Myocyte (in vitro differentiated cells): ENCODE results near the gene PCDHGC4. TPM values are rescaled to one million over a fixed set of nuclear protein-coding genes. Genes with fewer than 3 reads are reported as not detected.

ENCODE experiments used
- DNase-seq: peaks from one replicate; pipeline ENCODE4 v3.0.0-alpha.2; 2012; ENCODE audit warnings: low read depth
- total RNA-seq: library from RNA; depleted of rRNA; stranded (reverse); fragments of >200 nt; gene quantifications from 2 replicates; pipeline ENCODE4 v1.2.3, GENCODE V29; 2014

The PCDHGC4 gene
- total RNA-seq, 1 donor from 2014 or later: 3.6 TPM

DNA sequence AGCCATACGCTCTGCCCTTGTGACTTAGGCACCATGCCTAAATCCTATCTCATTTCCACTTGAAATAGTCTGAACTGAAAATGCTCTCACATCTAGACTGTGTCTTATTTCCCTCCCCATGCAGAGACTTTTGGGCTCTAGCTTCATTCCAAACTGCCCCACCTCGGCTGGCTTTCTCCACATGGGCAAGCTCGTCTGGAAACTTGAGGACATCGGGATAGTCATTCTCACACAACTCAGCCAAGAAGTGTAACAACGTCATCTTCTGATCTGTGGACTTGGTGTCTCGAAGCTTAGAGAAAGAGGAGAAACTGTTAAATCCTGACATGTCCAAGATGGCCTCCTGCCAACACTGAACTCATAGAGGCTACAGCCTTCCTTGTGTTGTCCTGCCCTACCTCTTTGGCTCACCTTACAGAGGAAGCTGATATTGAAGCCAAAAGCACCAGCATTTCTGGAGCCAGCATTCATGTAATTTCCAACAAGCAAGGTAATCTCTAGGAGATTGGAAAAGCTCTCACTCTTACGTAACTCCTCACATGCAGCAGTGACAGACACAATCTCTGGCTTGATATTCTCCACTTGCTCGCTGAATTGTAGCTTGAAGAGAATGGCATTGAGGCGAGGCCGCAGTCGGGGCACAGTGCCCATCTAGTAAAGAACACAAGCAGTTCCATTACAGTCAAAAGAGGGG lies 43.6 kb downstream of the PCDHGC4 start:
- DNase-seq: peak; percentile 28

DNA sequence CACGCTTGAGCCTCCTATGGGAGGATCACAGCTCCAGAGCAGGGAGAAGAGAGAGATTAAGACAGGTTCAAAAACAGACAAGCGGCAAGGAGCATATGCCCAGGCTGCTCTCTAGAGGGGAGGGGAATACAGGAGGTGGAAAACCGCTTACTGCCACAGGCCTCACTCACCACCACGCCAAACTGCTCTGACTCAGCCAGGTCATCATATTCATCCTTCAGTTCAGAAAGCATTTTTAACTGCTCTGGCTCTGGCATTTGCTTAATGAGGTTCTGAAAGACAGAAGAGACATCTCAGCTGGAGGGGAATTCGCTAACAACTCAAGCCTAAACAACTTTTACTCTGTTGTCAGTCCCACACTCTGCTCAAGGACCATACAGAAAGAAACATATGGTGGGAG lies 44.2 kb downstream of the PCDHGC4 start:
- DNase-seq: peak; percentile 84

DNA sequence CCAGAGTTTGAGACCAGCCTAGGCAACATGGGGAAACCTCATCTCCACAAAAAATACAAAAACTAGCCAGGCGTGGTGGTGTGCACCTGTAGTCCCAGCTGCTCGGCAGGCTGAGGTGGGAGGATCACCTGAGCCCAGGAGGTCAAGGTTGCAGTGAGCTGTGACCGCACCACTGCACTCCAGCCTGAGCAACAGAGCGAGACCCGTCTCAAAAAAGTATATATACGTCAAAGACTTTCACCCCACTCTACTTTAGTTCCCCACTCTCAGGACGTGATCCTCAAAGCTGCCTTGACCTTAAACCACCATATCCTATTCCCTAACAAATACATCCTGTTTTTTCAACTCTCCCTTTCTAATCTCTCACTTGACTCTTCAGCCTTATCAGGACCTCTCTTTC lies 45.0 kb downstream of the PCDHGC4 start:
- DNase-seq: no peak

DNA sequence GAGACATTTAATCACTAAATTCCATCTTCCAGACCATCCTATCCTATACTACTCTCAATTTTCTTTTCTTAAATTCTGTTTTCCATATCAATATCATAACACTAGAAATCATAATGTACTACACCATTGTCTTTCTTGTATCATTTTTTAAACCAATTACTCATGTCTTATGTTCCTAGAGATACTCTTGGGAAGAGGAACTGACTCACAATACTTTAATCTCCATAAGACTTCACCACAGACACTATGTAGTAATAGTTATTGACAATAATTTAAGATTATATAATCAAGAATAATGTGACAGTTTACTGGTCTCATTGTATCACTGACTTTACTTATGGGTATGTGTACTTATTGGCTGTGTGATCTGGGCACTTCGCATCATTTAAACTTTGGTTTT lies 47.9 kb downstream of the PCDHGC4 start:
- no peak for DNase-seq

DNA sequence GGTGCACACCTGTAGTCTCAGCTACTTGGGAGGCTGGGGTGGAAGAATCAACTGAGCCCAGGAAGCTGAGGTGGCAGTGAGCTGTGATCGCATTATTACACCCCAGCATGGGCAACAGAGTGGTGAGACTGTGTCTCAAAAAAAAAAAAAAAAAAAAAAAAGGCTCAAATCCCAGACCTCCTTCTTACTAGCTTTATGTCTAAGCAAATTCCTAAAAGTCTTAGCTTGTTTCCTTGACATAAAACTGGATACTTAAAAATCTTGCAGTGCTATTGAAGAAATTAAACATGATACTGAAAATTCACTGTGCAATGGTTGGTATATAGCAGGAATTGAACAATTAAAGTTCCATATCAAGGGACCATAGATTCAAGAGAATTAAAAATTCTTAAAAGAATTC lies 49.1 kb downstream of the PCDHGC4 start:
- DNase-seq: no peak

DNA sequence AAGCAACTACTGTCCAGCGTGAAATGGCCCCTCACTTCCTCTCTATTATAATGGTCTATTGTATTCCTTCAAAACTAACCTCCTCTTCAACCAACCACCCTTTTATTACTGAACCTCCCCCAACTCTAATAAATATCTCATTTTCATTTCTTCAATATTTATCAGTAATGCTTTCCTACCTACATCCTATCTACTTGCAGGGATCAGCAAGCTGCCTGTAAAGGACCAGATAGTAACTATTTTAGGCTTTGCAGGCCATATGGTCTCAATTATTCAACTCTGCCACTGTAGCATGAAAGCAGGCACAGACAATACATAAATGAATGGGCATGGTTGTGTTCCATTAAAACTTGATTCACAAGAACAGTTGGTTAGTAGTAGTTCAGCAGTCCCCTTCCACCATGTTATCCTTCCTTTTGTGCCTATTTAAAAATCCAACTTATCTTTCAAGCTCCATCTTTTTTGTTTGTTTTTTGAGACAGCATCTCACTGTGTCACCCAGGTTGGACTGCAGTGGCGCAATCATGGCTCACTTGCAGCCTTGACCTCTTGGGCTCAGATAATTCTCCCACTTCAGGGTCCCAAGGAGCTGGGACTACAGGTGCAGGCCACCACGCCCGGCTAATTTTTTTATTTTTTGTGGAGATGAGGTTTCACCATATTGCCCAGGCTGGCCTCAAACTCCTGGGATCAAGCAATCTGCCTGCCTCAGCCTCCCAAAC lies 49.8 kb downstream of the PCDHGC4 start:
- no peak for DNase-seq

Other genes with a start within 250 kb of the PCDHGC4 start
- 3.1 and 4.6 TPM in 2 replicates for gene PCDHB15, start 239.6 kb upstream of the PCDHGC4 start, total RNA-seq
- 0.43 and 0.62 TPM in 2 replicates for gene SLC25A2, start 181.0 kb upstream of the PCDHGC4 start, total RNA-seq
- 97.0 and 116 TPM in 2 replicates for gene TAF7, start 164.2 kb upstream of the PCDHGC4 start, total RNA-seq
- gene PCDHGA1, start 154.5 kb upstream of the PCDHGC4 start, total RNA-seq: 5.2 and 5.9 TPM in 2 replicates
- 0.94 and 1.1 TPM in 2 replicates for gene PCDHGA2, start 146.3 kb upstream of the PCDHGC4 start, total RNA-seq
- gene PCDHGA3, start 141.2 kb upstream of the PCDHGC4 start, total RNA-seq: 0.48 and 0.57 TPM in 2 replicates
- gene PCDHGB1, start 134.9 kb upstream of the PCDHGC4 start, total RNA-seq: 8.7 and 9.8 TPM in 2 replicates
- gene PCDHGA4, start 130.0 kb upstream of the PCDHGC4 start, total RNA-seq: 2.9 and 3.3 TPM in 2 replicates
- gene PCDHGB2, start 125.0 kb upstream of the PCDHGC4 start, total RNA-seq: 14.0 and 14.5 TPM in 2 replicates
- gene PCDHGA5, start 120.9 kb upstream of the PCDHGC4 start, total RNA-seq: 1.7 and 2.2 TPM in 2 replicates
- gene PCDHGB3, start 114.8 kb upstream of the PCDHGC4 start, total RNA-seq: 1.8 TPM in 2 replicates
- 0.88 and 1.8 TPM in 2 replicates for gene PCDHGA6, start 111.1 kb upstream of the PCDHGC4 start, total RNA-seq
- gene PCDHGA7, start 102.3 kb upstream of the PCDHGC4 start, total RNA-seq: 1.1 and 2.3 TPM in 2 replicates
- 1.1 and 2.2 TPM in 2 replicates for gene PCDHGB4, start 97.3 kb upstream of the PCDHGC4 start, total RNA-seq
- 1.6 and 2.2 TPM in 2 replicates for gene PCDHGA8, start 92.4 kb upstream of the PCDHGC4 start, total RNA-seq
- 0.47 and 1.4 TPM in 2 replicates for gene PCDHGB5, start 87.1 kb upstream of the PCDHGC4 start, total RNA-seq
- gene PCDHGA9, start 82.3 kb upstream of the PCDHGC4 start, total RNA-seq: 0.88 and 1.7 TPM in 2 replicates
- gene PCDHGB6, start 77.0 kb upstream of the PCDHGC4 start, total RNA-seq: 0.78 and 0.96 TPM in 2 replicates
- 32.1 and 35.7 TPM in 2 replicates for gene PCDHGA10, start 72.0 kb upstream of the PCDHGC4 start, total RNA-seq
- 1.4 and 3.4 TPM in 2 replicates for gene PCDHGB7, start 67.4 kb upstream of the PCDHGC4 start, total RNA-seq
- gene PCDHGA11, start 64.0 kb upstream of the PCDHGC4 start, total RNA-seq: 2.0 and 2.1 TPM in 2 replicates
- gene PCDHGA12, start 54.5 kb upstream of the PCDHGC4 start, total RNA-seq: 4.3 and 4.6 TPM in 2 replicates
- 137 and 170 TPM in 2 replicates for gene PCDHGC3, start 9.1 kb upstream of the PCDHGC4 start, total RNA-seq
- gene PCDHGC5, start 4.1 kb downstream of the PCDHGC4 start, total RNA-seq: 2.0 and 2.6 TPM in 2 replicates
- gene DIAPH1, start 134.0 kb downstream of the PCDHGC4 start, total RNA-seq: 13.2 and 25.4 TPM in 2 replicates
- 38.5 and 40.0 TPM in 2 replicates for gene HDAC3, start 151.8 kb downstream of the PCDHGC4 start, total RNA-seq
- gene RELL2, start 152.0 kb downstream of the PCDHGC4 start, total RNA-seq: 2.2 and 3.3 TPM in 2 replicates
- 2.0 and 7.9 TPM in 2 replicates for gene FCHSD1, start 166.4 kb downstream of the PCDHGC4 start, total RNA-seq
- 0.16 and 0.47 TPM in 2 replicates for gene ARAP3, start 197.2 kb downstream of the PCDHGC4 start, total RNA-seq